Limb (tissue), 2 donors: ENCODE data around the gene ZNF33A.
"Not testable (repeated sequence)": the region's sequence is repeated elsewhere in the genome, so short reads cannot be mapped to it uniquely, and the experiment has no call there.

ENCODE experiments used
- DNase-seq, 2 donors: peaks; one replicate each; pipeline ENCODE4 v3.0.0-alpha.2; 2016; ENCODE audit errors: extremely low spot score in 2 of 2

The ZNF33A gene

GRCh38 chr10:38045129-38045528 is 34.7 kb downstream of the ZNF33A start:
- DNase-seq: no peak

GRCh38 chr10:38047666-38048065 is 37.2 kb downstream of the ZNF33A start:
- no peak for DNase-seq

- DNase-seq: no peak
Measured at GRCh38 chr10:38050212-38050611, 39.7 kb downstream of the ZNF33A start.

GRCh38 chr10:38054361-38054797 is 43.9 kb downstream of the ZNF33A start:
- no peak for DNase-seq

- not testable (repeated sequence) for DNase-seq
Measured at GRCh38 chr10:38055274-38055894, 44.9 kb downstream of the ZNF33A start.

GRCh38 chr10:38069663-38070062 is 59.2 kb downstream of the ZNF33A start:
- DNase-seq: not testable (repeated sequence)

GRCh38 chr10:38070501-38070900 is 60.0 kb downstream of the ZNF33A start:
- DNase-seq: no peak

GRCh38 chr10:38072552-38072951 is 62.1 kb downstream of the ZNF33A start:
- DNase-seq: no peak

- no peak for DNase-seq
Measured at GRCh38 chr10:38076687-38077086, 66.2 kb downstream of the ZNF33A start.

GRCh38 chr10:38093318-38093717 is 82.8 kb downstream of the ZNF33A start:
- DNase-seq: not testable (repeated sequence)

- no peak for DNase-seq
Measured at GRCh38 chr10:38093816-38094157, 83.3 kb downstream of the ZNF33A start.

GRCh38 chr10:38094158-38094926 is 83.9 kb downstream of the ZNF33A start, which contains the start of gene ZNF37A:
Gene ZNF37A, plus strand, starts transcription at chr10:38094337. Its CDS starts 2,281 bp downstream, at chr10:38096618.
- peak; percentile 93 to 96 for DNase-seq

GRCh38 chr10:38094927-38095574 is 84.6 kb downstream of the ZNF33A start:
- DNase-seq: peak in 1 of 2 donors; percentile 2

- DNase-seq: no peak
Measured at GRCh38 chr10:38102880-38103279, 92.4 kb downstream of the ZNF33A start.

GRCh38 chr10:38103756-38104155 is 93.3 kb downstream of the ZNF33A start:
- no peak for DNase-seq

- no peak for DNase-seq
Measured at GRCh38 chr10:38112159-38112558, 101.7 kb downstream of the ZNF33A start.
